HG03280 (cell line): Measurements from ENCODE around the gene B4GALT7.
A peak's percentile ranks its signal among the peaks of the same experiment; 100 is the strongest.

ENCODE experiments used
- ATAC-seq: cut with Tn5 transposase; IDR thresholded peaks from one replicate; pipeline ENCODE4 v1.9.1; 2021; ENCODE audit warnings: mild to moderate bottlenecking, moderate library complexity; ENCODE audit not compliant: unreplicated experiment

B4GALT7 gene

DNA sequence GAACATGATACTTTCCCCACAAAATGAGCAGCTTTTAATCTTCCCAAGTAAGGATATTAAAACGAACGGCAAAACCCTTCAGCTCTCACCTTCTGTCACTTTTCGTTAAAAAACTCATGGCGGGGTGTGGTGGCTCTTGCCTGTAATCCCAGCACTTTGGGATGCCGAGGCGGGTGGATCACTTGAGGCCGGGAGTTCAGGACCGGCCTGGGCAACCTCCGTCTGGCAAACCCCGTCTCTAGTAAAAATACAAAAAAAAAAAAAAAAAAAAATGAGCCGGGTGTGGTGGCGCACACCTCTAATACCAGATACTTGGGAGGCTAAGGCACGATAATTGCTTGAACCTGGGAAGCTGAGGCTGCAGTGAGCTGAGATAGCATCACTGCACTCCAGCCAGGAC, 7.0 kb upstream of the B4GALT7 start:
- ATAC-seq: no peak

DNA sequence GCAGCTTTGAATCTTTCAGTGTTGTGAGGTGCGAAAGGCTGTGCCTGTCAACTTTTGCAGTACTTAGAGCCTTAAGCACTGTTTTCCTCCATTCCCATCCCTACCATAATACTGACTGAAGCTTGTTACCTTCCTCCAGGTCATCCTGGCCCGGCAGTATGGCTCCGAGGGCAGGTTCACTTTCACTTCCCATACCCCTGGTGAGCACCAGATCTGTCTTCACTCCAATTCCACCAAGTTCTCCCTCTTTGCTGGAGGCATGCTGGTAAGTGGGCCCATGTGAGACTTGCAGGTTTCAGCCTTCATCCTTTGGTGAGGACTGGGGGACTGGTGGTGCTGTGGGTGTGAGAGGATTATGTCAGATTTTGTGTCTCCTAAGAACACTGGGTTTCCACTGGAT, 6.4 kb upstream of the B4GALT7 start:
- no peak for ATAC-seq

DNA sequence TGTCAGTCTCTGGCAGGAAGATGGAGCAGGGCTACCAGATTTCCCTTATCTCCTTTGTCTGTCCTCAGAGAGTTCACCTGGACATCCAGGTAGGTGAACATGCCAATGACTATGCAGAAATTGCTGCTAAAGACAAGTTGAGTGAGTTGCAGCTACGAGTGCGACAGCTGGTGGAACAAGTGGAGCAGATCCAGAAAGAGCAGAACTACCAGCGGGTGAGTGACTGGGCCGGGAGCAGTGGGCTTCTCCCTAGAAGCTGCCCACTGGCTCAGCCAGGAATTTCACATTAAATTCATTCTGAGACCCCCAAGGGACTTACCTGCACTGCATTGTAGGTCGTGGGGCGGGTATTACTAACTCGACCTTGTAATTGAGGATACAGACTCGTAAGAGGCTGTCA, 5.9 kb upstream of the B4GALT7 start:
- no peak for ATAC-seq

DNA sequence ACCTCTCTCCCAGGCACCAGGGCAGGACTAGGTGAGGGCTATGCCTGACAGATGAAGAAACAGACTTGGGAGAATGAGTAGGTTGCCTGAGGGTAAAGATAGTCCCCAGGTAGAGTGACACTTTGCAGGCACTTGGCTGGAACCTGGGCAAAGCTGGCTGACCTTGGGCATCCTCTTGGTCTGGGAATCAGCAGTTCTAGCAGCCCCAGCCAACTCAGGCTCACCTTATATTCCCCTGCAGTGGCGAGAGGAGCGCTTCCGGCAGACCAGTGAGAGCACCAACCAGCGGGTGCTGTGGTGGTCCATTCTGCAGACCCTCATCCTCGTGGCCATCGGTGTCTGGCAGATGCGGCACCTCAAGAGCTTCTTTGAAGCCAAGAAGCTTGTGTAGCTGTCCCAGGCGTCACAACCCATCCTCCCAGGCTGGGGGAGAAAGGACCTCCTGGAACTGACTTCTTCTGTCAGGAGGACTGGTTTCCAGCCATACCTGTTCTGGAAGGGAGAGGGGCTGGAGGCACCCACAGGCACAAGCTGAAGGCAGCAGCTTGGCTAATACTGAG, 4.8 kb upstream of the B4GALT7 start:
- no peak for ATAC-seq

DNA sequence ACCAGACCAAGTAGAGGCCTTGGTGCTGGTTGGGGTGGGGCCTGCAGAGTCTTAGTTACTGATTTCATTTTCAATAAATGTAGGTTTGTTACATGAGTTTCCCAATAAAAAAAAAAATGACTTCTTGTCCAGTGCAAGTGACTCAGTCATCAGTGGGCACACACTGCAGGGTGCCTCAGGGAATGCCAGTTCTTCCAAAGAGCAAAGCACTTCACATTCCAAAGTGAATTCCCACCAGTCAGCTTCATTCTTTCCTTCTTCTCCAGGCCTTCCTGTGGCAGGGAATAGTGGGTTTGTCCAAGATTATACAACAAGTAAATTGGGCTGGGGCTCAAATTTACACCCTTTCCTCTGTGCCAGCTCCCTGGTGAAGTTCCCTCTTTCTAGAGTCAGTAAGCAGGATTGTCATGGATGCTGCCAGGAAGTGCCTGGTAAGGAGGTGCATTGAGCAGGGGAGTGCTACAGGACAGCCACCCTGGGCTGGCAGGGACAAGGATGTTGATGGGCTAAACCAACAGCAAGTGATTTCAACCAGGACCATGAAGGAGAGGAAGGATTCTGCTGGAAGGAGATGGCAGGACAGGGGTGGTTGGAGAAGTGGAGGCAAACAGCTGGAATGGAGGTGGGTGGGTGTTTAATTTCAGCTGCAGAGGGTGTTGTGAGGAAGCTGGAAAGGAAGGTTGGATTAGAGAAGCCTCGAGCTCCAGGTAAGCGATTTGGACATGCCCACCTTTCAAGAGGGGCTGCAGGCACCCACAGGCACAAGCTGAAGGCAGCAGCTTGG, 3.7 kb upstream of the B4GALT7 start:
- no peak for ATAC-seq

DNA sequence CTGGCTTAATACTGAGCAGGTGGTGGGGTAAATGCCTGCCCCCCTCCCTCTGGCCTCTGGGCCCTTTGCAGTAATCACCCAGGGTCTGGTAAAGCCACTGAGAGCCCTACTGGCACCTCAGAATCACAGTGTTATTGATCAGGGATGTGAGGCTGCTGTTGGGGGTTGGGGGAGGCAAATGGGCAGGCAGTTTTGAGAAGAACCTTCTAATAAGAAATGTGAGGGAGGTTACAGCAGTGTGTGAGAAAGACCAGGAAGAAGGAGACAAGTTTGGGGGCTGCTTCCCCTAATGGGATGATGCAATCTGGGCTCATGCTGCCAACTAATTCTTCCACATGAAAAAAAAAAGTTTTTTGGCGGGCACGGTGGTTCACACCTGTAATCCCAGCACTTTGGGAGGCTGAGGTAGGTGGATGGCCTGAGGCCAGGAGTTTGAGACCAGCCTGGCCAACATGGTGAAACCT, 3.1 kb upstream of the B4GALT7 start:
- no peak for ATAC-seq

DNA sequence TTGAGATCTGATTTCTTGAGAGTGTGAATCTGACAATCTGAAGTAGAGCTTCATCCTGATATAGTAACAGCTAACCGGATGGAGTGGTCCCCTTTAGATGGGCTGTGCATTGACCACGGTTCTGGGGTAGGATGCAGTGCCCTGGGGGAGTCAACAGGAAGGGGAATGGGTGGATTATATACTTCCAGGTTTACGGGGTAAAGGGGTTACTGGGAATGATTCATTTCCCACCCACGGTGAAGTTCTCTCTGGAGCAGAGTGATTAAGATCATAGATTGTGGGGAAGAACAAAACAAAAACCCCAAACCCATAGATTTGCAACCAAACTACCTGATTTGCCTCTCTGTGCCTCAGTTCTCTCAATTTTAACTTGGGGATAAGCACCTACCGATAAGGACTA, 1.5 kb upstream of the B4GALT7 start:
- no peak for ATAC-seq

DNA sequence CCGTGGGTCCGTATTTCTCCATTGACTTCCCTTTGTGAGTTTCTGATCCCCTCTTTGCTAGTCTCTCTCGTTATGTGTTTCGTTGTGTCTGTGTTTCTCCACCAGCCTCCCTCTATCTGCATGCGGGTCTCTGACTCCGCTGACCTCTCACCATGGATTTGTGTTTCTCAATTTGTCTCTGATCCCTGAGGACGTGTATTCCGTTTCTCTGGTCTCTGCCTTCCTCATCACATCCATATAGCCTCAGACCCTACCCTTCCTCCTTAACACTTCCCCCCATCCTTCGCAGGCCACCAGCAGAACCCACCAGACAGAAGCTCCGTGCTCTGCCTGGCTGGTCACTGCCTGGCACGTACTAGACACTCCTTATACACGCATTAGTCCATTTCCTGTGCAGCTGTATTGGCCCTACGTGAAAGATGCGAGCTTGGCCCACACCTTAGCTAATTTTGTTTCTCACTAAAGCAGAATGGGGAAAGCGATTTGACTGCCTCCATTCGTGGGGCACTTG, 631 bp downstream of the B4GALT7 start:
- no peak for ATAC-seq

DNA sequence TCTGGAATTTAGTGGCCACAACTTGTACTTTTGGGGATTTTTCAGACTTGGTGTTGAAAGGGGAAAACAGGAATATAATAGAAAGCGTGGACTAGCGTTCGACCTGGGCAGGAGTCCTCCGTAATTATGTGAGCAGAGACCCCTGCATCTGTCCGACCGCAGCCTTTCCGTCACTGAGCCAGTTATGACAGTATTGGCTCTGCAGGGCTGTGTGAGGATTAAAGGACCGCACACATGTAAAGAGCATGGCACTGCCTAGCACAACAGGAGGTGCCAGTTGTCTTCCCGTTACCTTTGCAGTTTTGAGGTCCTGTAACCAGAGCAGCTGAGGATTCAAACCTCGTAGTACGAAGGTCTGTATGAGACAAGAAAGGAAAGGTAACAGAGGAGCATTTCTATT, 1.2 kb downstream of the B4GALT7 start:
- no peak for ATAC-seq

DNA sequence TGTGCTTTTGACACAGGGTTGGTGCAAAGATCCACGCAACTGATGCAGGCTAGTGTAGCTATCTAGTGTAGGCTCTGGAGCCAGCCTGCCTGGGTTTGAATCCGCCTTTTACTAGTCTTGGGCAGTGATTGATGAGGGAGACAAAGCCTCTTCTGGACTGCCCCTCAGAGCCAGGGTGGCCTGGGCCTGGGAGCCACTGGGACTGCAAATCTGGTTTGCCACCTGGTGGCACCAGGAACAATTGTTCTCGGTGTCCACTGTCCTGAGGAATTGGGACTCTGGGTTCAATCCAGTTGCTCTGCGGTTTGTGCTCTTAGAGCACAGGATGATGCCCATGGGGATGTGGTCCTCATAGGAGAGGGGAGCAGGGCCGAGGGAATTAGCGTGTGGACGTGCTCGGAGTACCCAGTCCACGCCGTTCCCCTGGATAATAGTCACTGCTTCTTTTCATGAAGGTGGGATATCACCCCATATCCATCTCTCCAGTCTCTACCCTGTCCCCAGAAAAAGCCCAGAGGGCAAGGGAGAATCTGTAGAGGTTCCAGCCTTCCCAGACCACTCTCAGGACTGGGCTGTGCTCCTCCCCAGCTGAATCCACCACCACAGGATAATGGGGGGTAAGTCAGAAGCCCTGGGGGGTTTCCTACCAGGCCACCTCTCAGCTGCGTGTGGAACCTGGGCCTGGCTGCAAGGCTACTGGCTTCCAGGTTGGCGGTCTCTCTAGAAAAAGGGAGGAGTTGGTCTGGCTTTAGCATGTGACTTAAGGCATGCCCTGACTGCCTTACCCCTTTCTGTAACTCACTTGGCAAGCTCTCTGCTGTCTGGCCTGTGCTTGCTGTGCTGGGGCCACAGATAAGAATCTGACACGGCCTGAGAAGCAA, 1.9 kb downstream of the B4GALT7 start:
- no peak for ATAC-seq

DNA sequence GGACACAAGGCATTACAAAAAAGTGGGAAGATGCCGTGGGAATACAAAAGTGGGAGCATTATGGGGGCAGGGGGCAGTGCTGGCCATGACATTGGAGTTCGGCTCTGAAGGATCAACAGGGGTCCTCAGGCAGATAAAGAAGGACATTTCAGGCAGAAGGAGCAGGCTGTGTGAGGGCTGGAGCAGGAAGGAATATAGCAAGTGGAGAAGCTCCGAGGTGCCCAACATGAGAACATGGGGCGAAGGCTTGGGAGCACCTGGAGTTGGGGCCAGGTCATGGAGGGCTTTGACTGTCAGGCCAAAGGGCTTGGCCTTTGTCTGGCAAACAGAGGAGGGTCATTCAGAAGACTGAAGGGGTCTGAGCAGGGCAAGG, 2.5 kb downstream of the B4GALT7 start:
- ATAC-seq: no peak

DNA sequence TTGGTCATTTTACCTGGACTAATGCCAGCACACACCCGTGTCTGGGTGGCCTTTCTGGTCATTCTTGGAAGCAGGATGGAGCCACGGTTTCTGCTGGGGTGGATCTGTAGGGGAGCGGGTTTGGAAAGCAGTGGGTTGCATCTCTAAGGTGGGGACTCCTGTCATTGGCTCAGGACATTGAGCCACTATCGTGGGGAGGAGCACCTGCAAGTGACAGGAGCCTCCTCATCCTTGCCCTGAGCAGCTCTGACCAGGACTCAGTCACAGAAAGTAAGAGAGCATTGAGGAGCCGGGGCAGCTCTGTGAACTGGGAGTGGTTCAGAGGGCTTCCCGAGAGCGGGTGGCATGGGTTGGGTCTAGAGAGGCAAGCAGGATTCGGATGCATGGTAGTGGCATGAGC, 3.7 kb downstream of the B4GALT7 start:
- ATAC-seq: no peak

DNA sequence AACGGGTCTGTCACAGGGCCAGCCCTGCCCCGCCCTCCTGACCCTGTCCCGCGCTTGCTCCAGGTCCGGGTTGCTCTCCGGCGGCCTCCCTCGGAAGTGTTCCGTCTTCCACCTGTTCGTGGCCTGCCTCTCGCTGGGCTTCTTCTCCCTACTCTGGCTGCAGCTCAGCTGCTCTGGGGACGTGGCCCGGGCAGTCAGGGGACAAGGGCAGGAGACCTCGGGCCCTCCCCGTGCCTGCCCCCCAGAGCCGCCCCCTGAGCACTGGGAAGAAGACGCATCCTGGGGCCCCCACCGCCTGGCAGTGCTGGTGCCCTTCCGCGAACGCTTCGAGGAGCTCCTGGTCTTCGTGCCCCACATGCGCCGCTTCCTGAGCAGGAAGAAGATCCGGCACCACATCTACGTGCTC, 4.2 kb downstream of the B4GALT7 start:
- no peak for ATAC-seq

DNA sequence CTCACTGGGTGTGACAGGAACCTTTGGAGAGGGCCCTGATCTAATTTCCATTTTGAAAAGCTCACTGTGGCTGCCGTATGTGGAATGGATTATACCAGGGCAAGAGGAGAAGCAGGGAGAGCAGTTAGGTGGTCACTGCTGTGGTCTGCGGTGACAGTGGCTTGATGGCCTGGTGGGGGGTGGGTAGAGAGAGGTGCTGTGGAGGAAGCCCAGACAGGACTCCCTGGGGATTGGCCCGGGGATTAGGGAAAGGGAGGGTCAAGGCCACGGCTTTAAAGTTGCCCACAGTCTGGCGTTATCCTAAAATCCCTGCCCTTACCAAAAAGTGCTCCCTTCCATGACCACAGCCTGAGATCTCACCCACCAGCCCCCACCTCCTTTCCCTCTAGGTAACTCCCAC, 4.7 kb downstream of the B4GALT7 start:
- ATAC-seq: no peak

DNA sequence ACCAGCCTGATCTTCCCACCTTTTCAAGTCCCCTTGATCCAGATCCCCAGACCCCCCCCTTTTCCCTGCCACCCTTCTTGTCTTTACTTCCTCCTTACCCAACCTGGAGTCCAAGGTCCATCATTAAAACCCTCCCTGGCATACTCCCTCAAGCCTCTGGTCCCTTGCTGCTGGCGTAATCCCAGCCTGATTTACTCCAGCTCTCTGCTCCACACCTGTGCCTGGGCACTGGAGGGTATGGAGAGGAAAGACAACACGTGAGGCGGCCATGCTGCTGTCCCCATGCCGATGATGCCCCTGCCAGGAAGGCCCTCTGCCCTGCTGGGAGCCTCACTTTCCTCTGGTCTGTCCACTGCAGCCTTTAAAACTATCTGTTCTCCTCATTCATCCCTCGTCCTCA, 5.1 kb downstream of the B4GALT7 start:
- no peak for ATAC-seq

DNA sequence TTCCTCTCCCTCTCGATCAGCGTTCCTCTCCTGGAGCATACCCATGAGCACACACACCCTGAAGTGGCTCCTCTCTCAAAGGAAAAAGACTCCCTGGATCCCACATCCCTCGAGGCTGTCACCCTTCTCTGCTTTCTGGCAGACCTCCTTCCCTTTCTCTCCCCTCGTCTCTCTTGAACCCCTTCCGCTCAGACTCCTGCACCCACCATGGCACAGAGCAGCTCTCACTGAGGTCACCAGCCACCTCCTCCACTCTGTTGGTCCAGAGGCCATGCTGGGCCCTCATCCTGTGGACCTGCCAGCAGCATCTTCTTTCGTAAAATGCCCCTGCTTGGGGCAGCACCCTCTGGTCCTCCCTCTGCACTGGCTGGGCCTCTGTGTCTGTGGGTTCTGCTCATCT, 5.7 kb downstream of the B4GALT7 start:
- ATAC-seq: no peak

DNA sequence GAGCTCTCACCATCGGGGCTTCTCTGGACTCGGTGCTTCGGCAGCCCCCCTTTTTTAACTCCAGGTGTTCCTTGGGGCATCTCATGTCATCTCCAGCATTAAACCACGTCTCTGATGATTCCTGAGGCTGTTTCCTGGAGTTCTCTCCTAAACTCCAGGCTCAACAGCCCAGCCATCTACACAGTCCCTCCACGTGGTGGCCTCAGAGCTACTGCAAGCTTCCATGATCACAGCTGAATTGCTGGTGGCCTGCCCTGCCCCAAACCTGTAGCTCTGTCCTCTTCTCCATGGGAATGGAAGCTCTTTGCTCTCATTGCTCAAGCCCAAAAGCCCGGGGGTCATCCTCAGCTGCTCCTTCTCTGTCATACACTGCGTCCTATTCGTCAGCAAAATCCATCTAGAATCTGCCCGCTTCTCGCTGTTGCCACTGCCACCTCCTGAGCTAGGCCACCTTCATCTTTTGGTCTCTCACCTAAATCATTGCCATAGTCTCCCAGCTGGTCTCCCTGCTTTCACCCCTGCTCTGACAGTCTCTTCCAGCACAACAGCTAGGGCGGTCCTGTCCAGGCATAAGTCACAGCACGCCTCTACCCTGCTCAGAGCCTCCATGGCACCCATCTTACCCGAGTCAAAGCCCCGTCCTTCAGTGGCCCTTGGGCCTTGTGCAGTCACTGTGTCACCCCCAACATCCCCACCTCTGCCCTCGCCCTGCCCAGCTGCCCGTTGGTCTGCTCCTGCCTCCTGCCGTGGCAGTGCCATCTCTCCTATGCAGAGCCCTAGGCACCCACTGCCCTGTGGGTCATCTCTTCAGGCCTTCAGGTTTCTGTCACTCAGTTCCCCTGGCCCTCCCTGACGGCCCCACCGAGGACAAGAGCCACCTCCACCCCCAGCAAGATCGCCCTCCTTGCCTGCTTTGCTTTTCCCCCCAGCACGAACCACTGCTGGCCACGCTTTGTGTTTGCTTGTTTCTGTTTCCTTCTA, 6.4 kb downstream of the B4GALT7 start:
- no peak for ATAC-seq

DNA sequence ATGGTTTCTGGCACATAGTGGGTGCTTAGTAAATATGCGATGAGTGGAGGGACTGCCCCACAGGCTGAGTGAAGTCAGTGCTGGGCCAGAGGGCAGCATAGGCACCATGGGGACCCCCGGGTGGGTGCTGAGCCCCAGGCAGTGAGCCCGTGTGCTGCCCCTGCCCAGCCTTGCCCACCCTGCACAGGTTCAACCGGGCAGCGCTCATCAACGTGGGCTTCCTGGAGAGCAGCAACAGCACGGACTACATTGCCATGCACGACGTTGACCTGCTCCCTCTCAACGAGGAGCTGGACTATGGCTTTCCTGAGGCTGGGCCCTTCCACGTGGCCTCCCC, 7.2 kb downstream of the B4GALT7 start:
- ATAC-seq: no peak

DNA sequence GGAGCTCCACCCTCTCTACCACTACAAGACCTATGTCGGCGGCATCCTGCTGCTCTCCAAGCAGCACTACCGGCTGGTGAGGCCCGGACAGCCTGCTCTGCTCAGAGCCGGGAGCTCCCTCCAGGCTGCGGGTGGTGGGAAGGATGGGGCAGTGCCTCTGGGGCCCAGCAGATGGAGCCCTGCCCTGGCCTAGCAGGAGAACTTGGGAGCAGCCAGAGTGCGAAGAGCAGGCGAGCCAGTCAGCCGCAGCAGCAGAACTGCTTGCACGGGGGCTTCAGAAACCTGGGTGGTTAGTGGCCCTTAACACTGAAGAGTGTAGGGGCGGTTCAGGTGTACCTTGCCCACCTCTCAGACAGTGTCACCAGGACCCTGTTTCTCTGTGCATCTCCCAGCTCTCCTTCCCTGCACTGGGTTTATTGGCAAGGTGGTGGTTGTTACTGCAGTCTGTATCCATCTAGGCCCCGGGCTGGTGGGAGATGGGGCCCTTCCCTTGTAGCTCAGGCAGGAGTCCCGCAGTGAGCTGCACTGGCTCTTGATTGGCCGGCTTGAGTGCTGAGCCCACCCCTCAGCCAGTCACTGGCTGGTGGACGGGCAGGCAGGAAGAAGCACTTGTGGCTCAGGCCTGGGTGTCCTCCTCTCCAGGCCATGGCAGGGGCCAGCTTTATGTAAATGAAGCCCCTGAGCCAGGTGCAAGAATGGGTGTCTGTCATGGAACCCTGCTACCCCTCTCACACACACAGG, 7.7 kb downstream of the B4GALT7 start:
- peak; percentile 52 for ATAC-seq
